A549 (cell line): Measurements from ENCODE around the gene CADPS2. TPM values are rescaled to one million over a fixed set of nuclear protein-coding genes. Genes with fewer than 3 reads are reported as not detected.

Source experiments
- ATAC-seq, 2 experiments: fragments of 200-7000 bp in 1 of 2; fragments of >200 bp in 1 of 2; cut with Nextera tagmentation in 1 of 2; cut with Tn5 transposase in 1 of 2; 3 replicates each; pipeline versions ENCODE4 v1.8.0 to v1.9.1; 2018 to 2020; ENCODE audit warnings: mild to moderate bottlenecking in 1 of 2, moderate library complexity in 1 of 2
- CTCF ChIA-PET: fragments of 300-600 bp; sonication (Branson Sonifier 250); formaldehyde crosslinking; extraction: SDS; loops from one replicate; lab custom pipeline; 2021; ENCODE audit warnings: antibody characterized with exemption, inconsistent platforms; lab: Yijun Ruan, JAX
- POLR2A ChIA-PET: fragments of 350-600 bp; formaldehyde crosslinking; extraction: SDS; loops from one replicate; lab custom pipeline; 2021; ENCODE audit warnings: antibody characterized with exemption, inconsistent platforms; lab: Yijun Ruan, JAX
- DNase-seq, 2 experiments: peaks; one replicate each; pipeline versions ENCODE4 v3.0.0 to v3.0.0-alpha.2; 2011 to 2016; ENCODE audit warnings: low read depth in 1 of 2, low spot score in 1 of 2
- FAIRE-seq: peaks from 2 replicates; lab custom pipeline; 2011; peaks lifted over from hg19 to GRCh38; lab: Jason Lieb, UNC
- H3K27ac ChIP-seq, 2 experiments: fragments of >200 bp; sonication (Bioruptor Twin); formaldehyde crosslinking; 3 replicates each; pipeline ENCODE4 v1.5.1; 2016 to 2017
- H3K4me1 ChIP-seq: fragments of >200 bp; sonication (Bioruptor Twin); formaldehyde crosslinking; 3 replicates; pipeline ENCODE4 v1.6.1; 2016
- H3K4me2 ChIP-seq: fragments of >200 bp; sonication (Bioruptor Twin); formaldehyde crosslinking; 3 replicates; pipeline ENCODE4 v1.6.1; 2016
- H3K4me3 ChIP-seq: fragments of >200 bp; sonication (Bioruptor Twin); formaldehyde crosslinking; 3 replicates; pipeline ENCODE4 v1.5.1; 2016
- H3K9me3 ChIP-seq: fragments of >200 bp; sonication (Bioruptor Twin); formaldehyde crosslinking; 3 replicates; pipeline ENCODE4 v1.6.1; 2016
- BHLHE40 ChIP-seq: IDR thresholded peaks from 2 replicates; pipeline ENCODE4 v1.6.1; 2012; ENCODE audit warnings: low read depth, low read length, inconsistent platforms
- CBX2 ChIP-seq: fragments of 200-600 bp; sonication (generic); IDR thresholded peaks from 2 replicates; pipeline ENCODE4 v1.6.1; 2016; ENCODE audit warnings: low read depth, mild to moderate bottlenecking, borderline replicate concordance
- CEBPB ChIP-seq, 2 experiments: fragments of >200 bp in 1 of 2; sonication (Bioruptor Twin) in 1 of 2; formaldehyde crosslinking in 1 of 2; IDR thresholded peaks; 2 replicates each; pipeline ENCODE4 v1.6.1; 2012 to 2016
- EHF ChIP-seq: fragments of 250-450 bp; sonication (Bioruptor Pico); IDR thresholded peaks from 2 replicates; pipeline ENCODE4 v1.5.0; 2020; ENCODE audit warnings: mild to moderate bottlenecking
- FOSL2 ChIP-seq, 2 experiments: fragments of 450-650 bp in 1 of 2; fragments of >200 bp in 1 of 2; sonication (Bioruptor Twin) in 1 of 2; formaldehyde crosslinking; IDR thresholded peaks; 2 replicates each; pipeline versions ENCODE4 v1.5.0 to v1.6.1; 2016 to 2020; ENCODE audit warnings: mild to moderate bottlenecking in 1 of 2, moderate library complexity in 1 of 2
- FOXS1 ChIP-seq: fragments of 250-450 bp; sonication (Bioruptor Pico); IDR thresholded peaks from 2 replicates; pipeline ENCODE4 v1.5.0; 2020; ENCODE audit warnings: mild to moderate bottlenecking, moderate library complexity
- GATA3 ChIP-seq: IDR thresholded peaks from 2 replicates; pipeline ENCODE4 v1.6.1; 2012; ENCODE audit warnings: borderline replicate concordance
- HOXB13 ChIP-seq: fragments of 250-450 bp; sonication (Bioruptor Pico); IDR thresholded peaks from 2 replicates; pipeline ENCODE4 v1.5.0; 2020; ENCODE audit warnings: low read depth, mild to moderate bottlenecking, moderate library complexity
- JUN ChIP-seq, 2 experiments: fragments of >200 bp; sonication (Bioruptor Twin); formaldehyde crosslinking; IDR thresholded peaks; 2 replicates in 1 of 2; 3 replicates in 1 of 2; pipeline ENCODE4 v1.6.1; 2016 to 2017
- JUNB ChIP-seq: fragments of >200 bp; sonication (Bioruptor Twin); formaldehyde crosslinking; IDR thresholded peaks from 2 replicates; pipeline ENCODE4 v1.6.1; 2016
- MYC ChIP-seq: IDR thresholded peaks from 2 replicates; pipeline ENCODE4 v1.6.1; 2012; ENCODE audit warnings: mild to moderate bottlenecking, inconsistent platforms, low read length, improper control_type of control experiment, borderline replicate concordance
- POLR2A ChIP-seq: IDR thresholded peaks from 2 replicates; pipeline ENCODE4 v1.6.1; 2012; ENCODE audit warnings: mild to moderate bottlenecking, low read length
- POLR2AphosphoS2 ChIP-seq: conservative IDR thresholded peaks from 2 replicates; pipeline ENCODE4 v1.6.1; 2012; ENCODE audit warnings: low read length, improper control_type of control experiment, inconsistent platforms
- RAD21 ChIP-seq, 2 experiments: fragments of >200 bp in 1 of 2; sonication (Bioruptor Twin) in 1 of 2; formaldehyde crosslinking in 1 of 2; IDR thresholded peaks in 1 of 2; conservative IDR thresholded peaks in 1 of 2; 2 replicates in 1 of 2; 3 replicates in 1 of 2; pipeline ENCODE4 v1.6.1; 2012 to 2018; ENCODE audit warnings: inconsistent platforms in 1 of 2
- RARB ChIP-seq: fragments of 250-450 bp; sonication (Bioruptor Pico); IDR thresholded peaks from 2 replicates; pipeline ENCODE4 v1.8.0; 2021; ENCODE audit warnings: mild to moderate bottlenecking, moderate library complexity
- RFX5 ChIP-seq: fragments of 450-650 bp; IDR thresholded peaks from 2 replicates; pipeline ENCODE4 v1.7.1; 2014; ENCODE audit warnings: antibody characterized with exemption, mild to moderate bottlenecking, moderate library complexity
- SMC3 ChIP-seq: fragments of >200 bp; sonication (Bioruptor Twin); formaldehyde crosslinking; IDR thresholded peaks from 3 replicates; pipeline ENCODE4 v1.6.1; 2018; ENCODE audit warnings: inconsistent platforms
- TFCP2L1 ChIP-seq: fragments of 250-450 bp; sonication (Bioruptor Pico); IDR thresholded peaks from 2 replicates; pipeline ENCODE4 v1.5.0; 2021; ENCODE audit warnings: mild to moderate bottlenecking
- ZC3H11A ChIP-seq: fragments of 450-650 bp; IDR thresholded peaks from 2 replicates; pipeline ENCODE4 v1.6.1; 2014; ENCODE audit warnings: antibody characterized with exemption, mild to moderate bottlenecking
- ZFP36 ChIP-seq: fragments of 450-650 bp; IDR thresholded peaks from 2 replicates; pipeline ENCODE4 v1.6.1; 2014; ENCODE audit warnings: borderline replicate concordance; ENCODE audit not compliant: partially characterized antibody
- ZSCAN20 ChIP-seq: fragments of 250-450 bp; sonication (Bioruptor Pico); IDR thresholded peaks from 2 replicates; pipeline ENCODE4 v1.8.0; 2022; ENCODE audit warnings: mild to moderate bottlenecking, moderate library complexity
- WGBS: methylation state at CpG from one replicate; pipeline ENCODE4 v1.1.6; 2017; ENCODE audit errors: missing lambda C conversion rate; 5-methylcytosine and 5-hydroxymethylcytosine counted together
- polyA plus RNA-seq, 4 experiments: library from polyadenylated mRNA; depleted of rRNA in 3 of 4; stranded (reverse); fragments of >200 nt; fragmentation: RNase III in 1 of 4; extraction: RNeasy Plus Mini Kit Qiagen cat#74134 plus additional on column Dnase treatment in 1 of 4; gene quantifications; 2 replicates in 3 of 4; 3 replicates in 1 of 4; pipeline ENCODE4 v1.2.3, GENCODE V29; 2011 to 2017
- TF ChIP-seq, protein P1 (sequence below): fragments of 250-450 bp; sonication (Bioruptor Pico); IDR thresholded peaks from 2 replicates; pipeline ENCODE4 v1.5.0; 2021; ENCODE audit warnings: mild to moderate bottlenecking, moderate library complexity, borderline replicate concordance
- TF ChIP-seq, protein P2 (sequence below): IDR thresholded peaks from 2 replicates; pipeline ENCODE4 v1.6.1; 2012

Gene CADPS2
- polyA plus RNA-seq, 2 of the 4 experiments (the other 2 are of a cell fraction): 0.04 to 0.10 TPM

DNA sequence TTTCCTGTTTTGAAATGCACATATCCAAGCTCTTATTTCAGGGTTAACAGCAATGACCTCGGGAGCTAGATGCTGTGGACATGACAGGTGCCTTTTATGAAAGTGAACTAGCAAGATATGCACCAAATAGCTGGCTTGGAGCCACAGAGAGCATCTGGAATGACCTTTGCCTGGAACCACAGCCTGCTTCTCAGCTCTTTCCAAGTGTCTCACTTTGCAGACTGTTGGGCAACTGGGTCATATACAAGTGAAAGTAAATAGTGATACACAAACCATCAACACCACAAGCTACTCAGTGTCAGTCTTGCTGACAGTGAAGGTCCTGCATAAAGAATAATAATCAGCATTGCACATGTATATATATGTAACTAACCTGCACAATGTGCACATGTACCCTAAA, 370.9 kb downstream of the CADPS2 start:
- no peak for TF ChIP-seq POLR2A
- TF ChIP-seq GATA3: no peak
- TF ChIP-seq JUN (IDR thresholded peaks at IDR 0.05): no peak
- TF ChIP-seq RAD21 (conservative IDR thresholded peaks at IDR 0.05 in 1 of 2, IDR thresholded peaks at IDR 0.05 in 1 of 2): no peak
- TF ChIP-seq, protein P1, sequence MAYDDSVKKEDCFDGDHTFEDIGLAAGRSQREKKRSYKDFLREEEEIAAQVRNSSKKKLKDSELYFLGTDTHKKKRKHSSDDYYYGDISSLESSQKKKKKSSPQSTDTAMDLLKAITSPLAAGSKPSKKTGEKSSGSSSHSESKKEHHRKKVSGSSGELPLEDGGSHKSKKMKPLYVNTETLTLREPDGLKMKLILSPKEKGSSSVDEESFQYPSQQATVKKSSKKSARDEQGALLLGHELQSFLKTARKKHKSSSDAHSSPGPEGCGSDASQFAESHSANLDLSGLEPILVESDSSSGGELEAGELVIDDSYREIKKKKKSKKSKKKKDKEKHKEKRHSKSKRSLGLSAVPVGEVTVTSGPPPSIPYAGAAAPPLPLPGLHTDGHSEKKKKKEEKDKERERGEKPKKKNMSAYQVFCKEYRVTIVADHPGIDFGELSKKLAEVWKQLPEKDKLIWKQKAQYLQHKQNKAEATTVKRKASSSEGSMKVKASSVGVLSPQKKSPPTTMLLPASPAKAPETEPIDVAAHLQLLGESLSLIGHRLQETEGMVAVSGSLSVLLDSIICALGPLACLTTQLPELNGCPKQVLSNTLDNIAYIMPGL (CRISPR knock-in tag): no peak
- no peak for TF ChIP-seq BHLHE40
- no peak for TF ChIP-seq CBX2
- no peak for TF ChIP-seq JUNB
- TF ChIP-seq SMC3: no peak
- Histone ChIP-seq H3K27ac (no peak overlapping the region), H3K4me2 (no peak overlapping the region), H3K9me3 (no peaks in the 10 kb centered on the region), H3K4me3 (no peak overlapping the region), H3K4me1 (no peaks in the 10 kb centered on the region)
- ATAC-seq: no peak
- DNase-seq: no peak
- POLR2A ChIA-PET: no interaction called here
- 0% methylated on average over 1 of the region's 1 CpG for WGBS
- FAIRE-seq: no peak
- CTCF ChIA-PET: no interaction called here

DNA sequence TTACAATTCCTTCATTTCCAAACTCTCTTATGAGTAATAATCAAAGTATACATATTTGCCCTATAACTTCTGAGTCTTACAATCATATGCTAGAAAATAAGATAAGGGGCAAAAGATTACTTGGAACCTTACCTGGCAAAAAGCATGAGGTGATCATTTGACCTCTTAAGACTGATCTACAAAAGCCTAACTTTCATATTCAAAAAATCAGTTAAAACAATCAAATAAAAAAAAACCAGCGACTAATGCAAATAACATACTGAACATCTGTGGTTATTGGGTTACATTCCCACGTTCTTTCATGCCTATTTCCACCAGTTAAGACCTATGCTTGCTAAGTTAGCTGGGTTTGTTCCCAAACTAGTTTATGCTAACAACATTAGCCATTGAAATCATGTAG, 375.0 kb downstream of the CADPS2 start:
- DNase-seq: no peak
- Histone ChIP-seq H3K9me3 (no peaks in the 10 kb centered on the region), H3K4me2 (no peak overlapping the region), H3K4me3 (no peak overlapping the region), H3K27ac (no peak overlapping the region)
- POLR2A ChIA-PET: no interaction called here
- FAIRE-seq: no peak
- CTCF ChIA-PET: no interaction called here
- ATAC-seq: no peak
- TF ChIP-seq ZSCAN20 (CRISPR knock-in tag): no peak
- TF ChIP-seq, all 56 proteins: peak for 0
- no peaks in the 10 kb centered on the region for H3K4me1 ChIP-seq
- 0% methylated on average over 2 of the region's 2 CpGs for WGBS

DNA sequence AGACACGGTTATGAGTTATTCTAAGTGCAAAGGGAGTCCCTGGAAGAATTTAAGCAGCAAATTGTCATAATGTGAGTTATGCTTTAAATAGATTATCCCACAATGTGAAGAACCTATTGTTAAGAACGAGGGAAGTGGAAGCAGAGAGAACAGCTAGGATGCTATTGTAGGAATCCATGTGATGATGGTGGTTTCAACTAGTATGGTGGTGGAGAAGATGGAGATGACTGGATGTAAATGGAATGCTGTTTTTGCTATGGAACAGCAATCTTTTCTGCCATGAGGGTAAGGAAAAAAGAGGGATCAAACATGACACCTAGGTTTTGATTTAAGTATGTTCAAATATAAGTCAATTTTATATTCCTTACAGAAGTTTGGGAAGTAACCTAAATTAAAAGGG, 378.7 kb downstream of the CADPS2 start:
- no peak for TF ChIP-seq EHF (CRISPR knock-in tag)
- TF ChIP-seq SMC3: no peak
- TF ChIP-seq HOXB13 (CRISPR knock-in tag): no peak
- TF ChIP-seq TFCP2L1 (CRISPR knock-in tag): no peak
- TF ChIP-seq CEBPB (IDR thresholded peaks at IDR 0.05): no peak
- TF ChIP-seq, protein P1 (CRISPR knock-in tag): no peak
- DNase-seq (no peak), ATAC-seq (no peak), FAIRE-seq (no peak)
- Histone ChIP-seq H3K27ac (no peak overlapping the region), H3K9me3 (no peaks in the 10 kb centered on the region), H3K4me3 (no peak overlapping the region), H3K4me1 (no peaks in the 10 kb centered on the region), H3K4me2 (no peak overlapping the region)
- POLR2A ChIA-PET: no interaction called here
- 0% methylated on average over 2 of the region's 2 CpGs for WGBS
- CTCF ChIA-PET: no interaction called here

DNA sequence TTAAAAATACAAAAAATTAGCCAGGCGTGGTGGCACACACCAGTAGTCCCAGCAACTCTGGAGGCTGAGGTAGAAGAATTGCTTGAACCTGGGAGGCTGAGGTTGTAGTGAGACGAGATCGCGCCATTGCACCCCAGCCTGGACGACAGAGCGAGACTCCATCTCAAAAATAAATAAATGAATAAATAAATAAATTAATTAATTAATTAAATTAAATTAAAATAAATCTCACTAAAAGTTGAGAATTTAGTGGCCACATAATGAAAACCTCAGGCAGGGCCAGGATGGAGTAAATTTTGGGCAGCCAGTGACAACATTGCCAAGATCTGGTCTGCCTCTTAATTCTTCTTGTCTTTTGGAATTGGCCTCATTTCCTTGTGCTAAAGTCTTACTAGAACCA, 394.3 kb downstream of the CADPS2 start:
- no peak for ATAC-seq
- 67% methylated on average over 6 of the region's 6 CpGs for WGBS
- no peak overlapping the region for H3K4me3 ChIP-seq
- no peak for FAIRE-seq
- ChIA-PET CTCF (no interaction called here), POLR2A (no interaction called here)
- no peaks in the 10 kb centered on the region for H3K4me1 ChIP-seq
- no peaks in the 10 kb centered on the region for H3K9me3 ChIP-seq
- no peak for DNase-seq
- H3K4me2 ChIP-seq: no peak overlapping the region
- H3K27ac ChIP-seq: no peak overlapping the region
- TF ChIP-seq, protein P1 (CRISPR knock-in tag): no peak
- no peak for TF ChIP-seq RARB
- no peak for TF ChIP-seq RAD21 (conservative IDR thresholded peaks at IDR 0.05 in 1 of 2, IDR thresholded peaks at IDR 0.05 in 1 of 2)
- no peak for TF ChIP-seq POLR2AphosphoS2
- TF ChIP-seq CBX2: no peak
- no peak for TF ChIP-seq ZFP36
- TF ChIP-seq GATA3: no peak
- no peak for TF ChIP-seq ZC3H11A
- TF ChIP-seq FOXS1 (CRISPR knock-in tag): no peak
- no peak for TF ChIP-seq BHLHE40
- no peak for TF ChIP-seq FOSL2 (IDR thresholded peaks at IDR 0.05)
- no peak for TF ChIP-seq FOSL2 (CRISPR knock-in tag; IDR thresholded peaks at IDR 0.05)
- TF ChIP-seq, protein P2, sequence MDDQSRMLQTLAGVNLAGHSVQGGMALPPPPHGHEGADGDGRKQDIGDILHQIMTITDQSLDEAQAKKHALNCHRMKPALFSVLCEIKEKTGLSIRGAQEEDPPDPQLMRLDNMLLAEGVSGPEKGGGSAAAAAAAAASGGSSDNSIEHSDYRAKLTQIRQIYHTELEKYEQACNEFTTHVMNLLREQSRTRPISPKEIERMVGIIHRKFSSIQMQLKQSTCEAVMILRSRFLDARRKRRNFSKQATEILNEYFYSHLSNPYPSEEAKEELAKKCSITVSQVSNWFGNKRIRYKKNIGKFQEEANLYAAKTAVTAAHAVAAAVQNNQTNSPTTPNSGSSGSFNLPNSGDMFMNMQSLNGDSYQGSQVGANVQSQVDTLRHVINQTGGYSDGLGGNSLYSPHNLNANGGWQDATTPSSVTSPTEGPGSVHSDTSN: no peak
- TF ChIP-seq JUNB: no peak
- TF ChIP-seq RFX5: no peak
- no peak for TF ChIP-seq MYC
